Measurements from ENCODE around the gene VARS1.

GRCh38 chr6:31752739-31753319, 42.7 kb downstream of the VARS1 start:
- TF ChIP-seq, protein P1, sequence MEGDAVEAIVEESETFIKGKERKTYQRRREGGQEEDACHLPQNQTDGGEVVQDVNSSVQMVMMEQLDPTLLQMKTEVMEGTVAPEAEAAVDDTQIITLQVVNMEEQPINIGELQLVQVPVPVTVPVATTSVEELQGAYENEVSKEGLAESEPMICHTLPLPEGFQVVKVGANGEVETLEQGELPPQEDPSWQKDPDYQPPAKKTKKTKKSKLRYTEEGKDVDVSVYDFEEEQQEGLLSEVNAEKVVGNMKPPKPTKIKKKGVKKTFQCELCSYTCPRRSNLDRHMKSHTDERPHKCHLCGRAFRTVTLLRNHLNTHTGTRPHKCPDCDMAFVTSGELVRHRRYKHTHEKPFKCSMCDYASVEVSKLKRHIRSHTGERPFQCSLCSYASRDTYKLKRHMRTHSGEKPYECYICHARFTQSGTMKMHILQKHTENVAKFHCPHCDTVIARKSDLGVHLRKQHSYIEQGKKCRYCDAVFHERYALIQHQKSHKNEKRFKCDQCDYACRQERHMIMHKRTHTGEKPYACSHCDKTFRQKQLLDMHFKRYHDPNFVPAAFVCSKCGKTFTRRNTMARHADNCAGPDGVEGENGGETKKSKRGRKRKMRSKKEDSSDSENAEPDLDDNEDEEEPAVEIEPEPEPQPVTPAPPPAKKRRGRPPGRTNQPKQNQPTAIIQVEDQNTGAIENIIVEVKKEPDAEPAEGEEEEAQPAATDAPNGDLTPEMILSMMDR (conservative IDR thresholded peaks at IDR 0.05; ENCODE audit: low read depth in 2 of 2) = no peak
- TF ChIP-seq, protein P2, sequence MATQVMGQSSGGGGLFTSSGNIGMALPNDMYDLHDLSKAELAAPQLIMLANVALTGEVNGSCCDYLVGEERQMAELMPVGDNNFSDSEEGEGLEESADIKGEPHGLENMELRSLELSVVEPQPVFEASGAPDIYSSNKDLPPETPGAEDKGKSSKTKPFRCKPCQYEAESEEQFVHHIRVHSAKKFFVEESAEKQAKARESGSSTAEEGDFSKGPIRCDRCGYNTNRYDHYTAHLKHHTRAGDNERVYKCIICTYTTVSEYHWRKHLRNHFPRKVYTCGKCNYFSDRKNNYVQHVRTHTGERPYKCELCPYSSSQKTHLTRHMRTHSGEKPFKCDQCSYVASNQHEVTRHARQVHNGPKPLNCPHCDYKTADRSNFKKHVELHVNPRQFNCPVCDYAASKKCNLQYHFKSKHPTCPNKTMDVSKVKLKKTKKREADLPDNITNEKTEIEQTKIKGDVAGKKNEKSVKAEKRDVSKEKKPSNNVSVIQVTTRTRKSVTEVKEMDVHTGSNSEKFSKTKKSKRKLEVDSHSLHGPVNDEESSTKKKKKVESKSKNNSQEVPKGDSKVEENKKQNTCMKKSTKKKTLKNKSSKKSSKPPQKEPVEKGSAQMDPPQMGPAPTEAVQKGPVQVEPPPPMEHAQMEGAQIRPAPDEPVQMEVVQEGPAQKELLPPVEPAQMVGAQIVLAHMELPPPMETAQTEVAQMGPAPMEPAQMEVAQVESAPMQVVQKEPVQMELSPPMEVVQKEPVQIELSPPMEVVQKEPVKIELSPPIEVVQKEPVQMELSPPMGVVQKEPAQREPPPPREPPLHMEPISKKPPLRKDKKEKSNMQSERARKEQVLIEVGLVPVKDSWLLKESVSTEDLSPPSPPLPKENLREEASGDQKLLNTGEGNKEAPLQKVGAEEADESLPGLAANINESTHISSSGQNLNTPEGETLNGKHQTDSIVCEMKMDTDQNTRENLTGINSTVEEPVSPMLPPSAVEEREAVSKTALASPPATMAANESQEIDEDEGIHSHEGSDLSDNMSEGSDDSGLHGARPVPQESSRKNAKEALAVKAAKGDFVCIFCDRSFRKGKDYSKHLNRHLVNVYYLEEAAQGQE (IDR thresholded peaks at IDR 0.05; ENCODE audit: unreplicated experiment) = no peak
- TF ChIP-seq POLR2AphosphoS5 (IDR thresholded peaks at IDR 0.05; ENCODE audit: low read depth) (no peak), CREB1 (CRISPR knock-in tag; IDR thresholded peaks at IDR 0.05; ENCODE audit: low read depth) (no peak), EZH2phosphoT487 (IDR thresholded peaks at IDR 0.05; ENCODE audit: unreplicated experiment) (no peak), STAT1 (IDR thresholded peaks at IDR 0.05; ENCODE audit: unreplicated experiment) (no peak), EZH2 (IDR thresholded peaks at IDR 0.05; ENCODE audit: low read depth, unreplicated experiment) (no peak)

Measured in GM23338 (cell line).